Measurements from ENCODE around the gene CD160.
"Not testable (repeated sequence)": the region's sequence is repeated elsewhere in the genome, so short reads cannot be mapped to it uniquely, and the experiment has no call there.

The CD160 gene

GRCh38 chr1:145764231-145764940 lies 45.1 kb downstream of the CD160 start:
- not testable (repeated sequence) for H3K4me3 ChIP-seq (ENCODE audit: low read depth, low read length)

GRCh38 chr1:145765127-145765526 lies 45.8 kb downstream of the CD160 start:
- not testable (repeated sequence) for H3K4me3 ChIP-seq (ENCODE audit: low read depth, low read length)

- H3K4me3 ChIP-seq (ENCODE audit: low read depth, low read length) = not testable (repeated sequence)
Measured at GRCh38 chr1:145765585-145766360, 46.5 kb downstream of the CD160 start.

- not testable (repeated sequence) for H3K4me3 ChIP-seq (ENCODE audit: low read depth, low read length)
Measured at GRCh38 chr1:145766926-145767325, 47.6 kb downstream of the CD160 start.

GRCh38 chr1:145768004-145768403 lies 48.7 kb downstream of the CD160 start:
- H3K4me3 ChIP-seq (ENCODE audit: low read depth, low read length) = not testable (repeated sequence)

GRCh38 chr1:145771056-145771455 lies 51.8 kb downstream of the CD160 start:
- no peak for TF ChIP-seq CTCF (IDR thresholded peaks at IDR 0.05; ENCODE audit: borderline replicate concordance, insufficient read depth, low read depth, low read length)
- no peak overlapping the region for H3K4me3 ChIP-seq (ENCODE audit: low read depth, low read length)

GRCh38 chr1:145773423-145773822 lies 54.1 kb downstream of the CD160 start:
- no peak overlapping the region for H3K4me3 ChIP-seq (ENCODE audit: low read depth, low read length)
- TF ChIP-seq CTCF (IDR thresholded peaks at IDR 0.05; ENCODE audit: borderline replicate concordance, insufficient read depth, low read depth, low read length) = no peak

GRCh38 chr1:145777357-145778145 lies 58.3 kb downstream of the CD160 start:
- no peak overlapping the region for H3K4me3 ChIP-seq (ENCODE audit: low read depth, low read length)
- TF ChIP-seq CTCF (IDR thresholded peaks at IDR 0.05; ENCODE audit: borderline replicate concordance, insufficient read depth, low read depth, low read length) = no peak

GRCh38 chr1:145778146-145778540 lies 58.8 kb downstream of the CD160 start:
- no peak for TF ChIP-seq CTCF (IDR thresholded peaks at IDR 0.05; ENCODE audit: borderline replicate concordance, insufficient read depth, low read depth, low read length)
- no peak overlapping the region for H3K4me3 ChIP-seq (ENCODE audit: low read depth, low read length)
